H1 (cell line): ENCODE results near the gene MLC1. TPM values are rescaled to one million over a fixed set of nuclear protein-coding genes. Genes with fewer than 3 reads are reported as not detected.

Experiments
- CTCF ChIA-PET: fragments of 300-600 bp; sonication (Branson Sonifier 250); formaldehyde crosslinking; loops from one replicate; lab custom pipeline; 2021; ENCODE audit not compliant: partially characterized antibody; lab: Charles Lee
- POLR2A ChIA-PET: fragments of 300-600 bp; sonication (Branson Sonifier 250); formaldehyde crosslinking; loops from one replicate; lab custom pipeline; 2021; ENCODE audit warnings: inconsistent platforms; ENCODE audit not compliant: partially characterized antibody; lab: Charles Lee
- DNase-seq, 2 experiments: peaks; one replicate each; pipeline versions ENCODE4 v3.0.0 to v3.0.0-alpha.2; 2010 to 2022; ENCODE audit warnings: low spot score in 2 of 2, low read depth in 1 of 2, mixed read lengths in 1 of 2
- FAIRE-seq: peaks from 2 replicates; lab custom pipeline; 2011; peaks lifted over from hg19 to GRCh38; lab: Jason Lieb, UNC
- H2AFZ ChIP-seq: 2 replicates; pipeline ENCODE4 v1.8.1; 2012; ENCODE audit warnings: low read length, inconsistent platforms
- H2AK5ac ChIP-seq: 2 replicates; pipeline ENCODE4 v1.6.1; 2013; ENCODE audit warnings: low read depth, low read length
- H2BK120ac ChIP-seq: replicated peaks from 2 replicates; pipeline ENCODE3; 2013; ENCODE audit warnings: low read depth, low read length, inconsistent platforms
- H2BK12ac ChIP-seq: 2 replicates; pipeline ENCODE4 v1.6.1; 2013; ENCODE audit warnings: low read depth, low read length
- H2BK15ac ChIP-seq: 2 replicates; pipeline ENCODE4 v1.6.1; 2013; ENCODE audit warnings: low read length
- H2BK20ac ChIP-seq: 2 replicates; pipeline ENCODE4 v1.6.1; 2013; ENCODE audit warnings: low read length
- H2BK5ac ChIP-seq: 2 replicates; pipeline ENCODE4 v1.6.1; 2013; ENCODE audit warnings: low read depth, low read length
- H3K14ac ChIP-seq: 2 replicates; pipeline ENCODE4 v1.6.1; 2013; ENCODE audit warnings: inconsistent platforms; ENCODE audit not compliant: insufficient read length
- H3K18ac ChIP-seq: 2 replicates; pipeline ENCODE4 v1.6.1; 2013; ENCODE audit warnings: low read length; ENCODE audit errors: extremely low read depth
- H3K23ac ChIP-seq: 2 replicates; pipeline ENCODE4 v1.6.1; 2013; ENCODE audit warnings: inconsistent platforms; ENCODE audit not compliant: insufficient read length
- H3K23me2 ChIP-seq: 2 replicates; pipeline ENCODE4 v1.6.1; 2013; ENCODE audit warnings: low read depth, low read length
- H3K27ac ChIP-seq: 2 replicates; pipeline ENCODE4 v1.6.1; 2011; ENCODE audit warnings: low read depth, low read length, inconsistent platforms
- H3K27me3 ChIP-seq, 4 experiments: replicated peaks in 1 of 4; 1 replicate in 1 of 4; 2 replicates in 3 of 4; pipeline versions ENCODE4 v1.6.1 to v1.8.1; 2011 to 2013; ENCODE audit warnings: low read length in 3 of 4, mild to moderate bottlenecking in 3 of 4, inconsistent platforms in 2 of 4, mixed read lengths in 2 of 4, moderate library complexity in 1 of 4; ENCODE audit not compliant: control insufficient read depth in 3 of 4, insufficient read depth in 3 of 4; ENCODE audit errors: extremely low read depth in 1 of 4
- H3K36me3 ChIP-seq, 4 experiments: 2 replicates each; pipeline versions ENCODE4 v1.6.1 to v1.8.1; 2011 to 2013; ENCODE audit warnings: mild to moderate bottlenecking in 4 of 4, low read length in 3 of 4, moderate library complexity in 2 of 4, control low read depth in 1 of 4, inconsistent platforms in 1 of 4; ENCODE audit not compliant: insufficient read depth in 4 of 4, control insufficient read depth in 2 of 4
- H3K4ac ChIP-seq: replicated peaks from 2 replicates; pipeline ENCODE3; 2013; ENCODE audit warnings: low read length, low read depth, mixed read lengths, inconsistent platforms; ENCODE audit not compliant: insufficient read length
- H3K4me1 ChIP-seq, 4 experiments: replicated peaks in 1 of 4; 1 replicate in 1 of 4; 2 replicates in 3 of 4; pipeline versions ENCODE4 v1.6.1 to v1.8.1; 2011 to 2013; ENCODE audit warnings: low read length in 3 of 4, inconsistent platforms in 2 of 4, mixed read lengths in 1 of 4; ENCODE audit not compliant: insufficient read depth in 4 of 4, control insufficient read depth in 3 of 4
- H3K4me2 ChIP-seq, 2 experiments: 2 replicates each; pipeline versions ENCODE4 v1.6.1 to v1.8.1; 2011 to 2013; ENCODE audit warnings: low read depth in 2 of 2, low read length in 2 of 2, control low read depth in 1 of 2, inconsistent platforms in 1 of 2, mild to moderate bottlenecking in 1 of 2; ENCODE audit not compliant: insufficient read depth in 1 of 2
- H3K4me3 ChIP-seq, 4 experiments: fragments of 200-600, 300-600 bp in 1 of 4; sonication (generic), shearing (Covaris generic), sonication (Bioruptor Twin) in 1 of 4; 2 replicates each; pipeline versions ENCODE4 v1.5.1 to v1.8.1; 2011 to 2016; ENCODE audit warnings: low read length in 4 of 4, low read depth in 3 of 4, control low read depth in 2 of 4, inconsistent platforms in 2 of 4, mild to moderate bottlenecking in 2 of 4, mixed read lengths in 1 of 4, moderate library complexity in 1 of 4; ENCODE audit not compliant: insufficient read depth in 2 of 4; ENCODE audit errors: extremely low read depth in 1 of 4
- H3K56ac ChIP-seq: replicated peaks from 2 replicates; pipeline ENCODE3; 2013; ENCODE audit warnings: low read depth, mild to moderate bottlenecking, mixed read lengths, low read length, inconsistent platforms; ENCODE audit not compliant: insufficient read length
- H3K79me1 ChIP-seq: 2 replicates; pipeline ENCODE4 v1.6.1; 2013; ENCODE audit warnings: low read depth, low read length, control low read depth
- H3K79me2 ChIP-seq, 2 experiments: 2 replicates each; pipeline versions ENCODE4 v1.6.1 to v1.8.1; 2012 to 2013; ENCODE audit warnings: low read length in 2 of 2, mild to moderate bottlenecking in 2 of 2, inconsistent platforms in 1 of 2; ENCODE audit not compliant: insufficient read depth in 2 of 2, control insufficient read depth in 1 of 2
- H3K9ac ChIP-seq, 4 experiments: replicated peaks in 1 of 4; 1 replicate in 1 of 4; 2 replicates in 3 of 4; pipeline versions ENCODE4 v1.6.1 to v1.8.1; 2011 to 2013; ENCODE audit warnings: low read depth in 3 of 4, low read length in 3 of 4, control low read depth in 2 of 4, mild to moderate bottlenecking in 2 of 4, moderate library complexity in 2 of 4, inconsistent platforms in 1 of 4; ENCODE audit errors: extremely low read depth in 1 of 4
- H3K9me3 ChIP-seq, 2 experiments: 2 replicates each; pipeline versions ENCODE4 v1.6.1 to v1.8.1; 2012 to 2013; ENCODE audit warnings: mild to moderate bottlenecking in 2 of 2, moderate library complexity in 2 of 2, control low read depth in 1 of 2, inconsistent platforms in 1 of 2, low read depth in 1 of 2, low read length in 1 of 2, mixed read lengths in 1 of 2; ENCODE audit not compliant: insufficient read depth in 2 of 2
- H4K20me1 ChIP-seq, 2 experiments: replicated peaks in 1 of 2; 2 replicates each; pipeline versions ENCODE3 to v1.8.1; 2011 to 2013; ENCODE audit warnings: inconsistent platforms in 2 of 2, low read length in 2 of 2, mild to moderate bottlenecking in 1 of 2; ENCODE audit not compliant: insufficient read depth in 2 of 2, control insufficient read depth in 1 of 2
- H4K5ac ChIP-seq: 2 replicates; pipeline ENCODE4 v1.6.1; 2013; ENCODE audit warnings: low read length, low read depth, mixed read lengths, inconsistent platforms; ENCODE audit not compliant: insufficient read length
- H4K8ac ChIP-seq: 2 replicates; pipeline ENCODE4 v1.8.0; 2013; ENCODE audit warnings: mild to moderate bottlenecking, moderate library complexity, low read length, inconsistent platforms; ENCODE audit not compliant: insufficient read depth; ENCODE audit errors: extremely low read depth
- H4K91ac ChIP-seq: replicated peaks from 2 replicates; pipeline ENCODE3; 2013; ENCODE audit warnings: low read length, mixed read lengths, inconsistent platforms; ENCODE audit not compliant: insufficient read length
- ATF3 ChIP-seq: IDR thresholded peaks from 2 replicates; pipeline ENCODE4 v1.6.1; 2011; ENCODE audit warnings: low read depth, mild to moderate bottlenecking, low read length; ENCODE audit not compliant: insufficient read depth
- GABPA ChIP-seq: IDR thresholded peaks from 2 replicates; pipeline ENCODE4 v1.6.1; 2011; ENCODE audit warnings: mild to moderate bottlenecking, low read length, moderate library complexity, borderline replicate concordance; ENCODE audit not compliant: insufficient read depth
- TCF12 ChIP-seq: IDR thresholded peaks from 2 replicates; pipeline ENCODE4 v1.6.1; 2011; ENCODE audit warnings: low read depth, mild to moderate bottlenecking, low read length
- USF2 ChIP-seq: IDR thresholded peaks from 2 replicates; pipeline ENCODE4 v1.6.1; 2011; ENCODE audit warnings: low read length, improper control_type of control experiment
- WGBS, 2 experiments: shearing (Covaris generic) in 1 of 2; methylation state at CpG; one replicate each; pipeline versions ENCODE4 v1.1.6 to v1.1.7; 2013 to 2015; ENCODE audit warnings: low lambda C conversion rate in 2 of 2, mixed read lengths in 2 of 2, inconsistent platforms in 1 of 2, low coverage in 1 of 2, missing lambda C conversion rate in 1 of 2; ENCODE audit not compliant: insufficient replicate concordance in 2 of 2, insufficient coverage in 1 of 2, insufficient read length in 1 of 2; ENCODE audit errors: extremely low coverage in 1 of 2, missing lambda C conversion rate in 1 of 2; 5-methylcytosine and 5-hydroxymethylcytosine counted together
- polyA plus RNA-seq, 7 experiments: library from polyadenylated mRNA; depleted of rRNA in 3 of 7; stranded (reverse) in 5 of 7; unstranded in 2 of 7; fragments of >200 nt in 5 of 7; fragments of 200-250 nt in 2 of 7; gene quantifications; 1 replicate in 5 of 7; 2 replicates in 1 of 7; 4 replicates in 1 of 7; pipeline versions ENCODE4 v1.2.1 to v1.2.3, GENCODE V29; 2011 to 2013; ENCODE audit warnings: missing spikeins in 2 of 7, mixed read lengths in 2 of 7
- total RNA-seq: library from RNA; stranded (reverse); fragmentation: NEBNext Ultra II Directional; extraction: Animal tissue kit (Norgen Biotek cat#: 25700); gene quantifications from 2 replicates; pipeline ENCODE4 v1.2.1, GENCODE V29; 2021

The MLC1 gene
- total and polyA plus RNA-seq, 2 of the 8 experiments (the other 6 are each of a cell fraction or from before 2014, with no cell fraction given), result 0.20 TPM; not detected in 1

- no peaks in the 10 kb centered on the region for H4K20me1 ChIP-seq
- CTCF ChIA-PET, result interaction anchor here (0.5 to 1.5 kb wide), 7 partner anchors 8 to 221 kb away, joined by 3 to 7 read pairs (median 4); no protein-coding TSS in a partner anchor
- H3K27me3 ChIP-seq, result no peaks in the 10 kb centered on the region
- DNase-seq (no peak), FAIRE-seq (no peak)
- no peak overlapping the region for H4K91ac ChIP-seq
- no peak overlapping the region for H2AFZ ChIP-seq
- H3K36me3 ChIP-seq, result no peaks in the 10 kb centered on the region
- H3K4me3 ChIP-seq, result no peak overlapping the region
- no peak overlapping the region for H3K14ac ChIP-seq
- H3K4me2 ChIP-seq, result no peak overlapping the region
- H2BK12ac ChIP-seq, result peak overlapping the region; percentile 17; the same call in 1 of the 2 replicates
- H4K5ac ChIP-seq, result no peak overlapping the region
- no peak overlapping the region for H3K18ac ChIP-seq
- H3K56ac ChIP-seq, result no peak overlapping the region
- H2BK5ac ChIP-seq, result no peak overlapping the region
- no peak overlapping the region for H3K27ac ChIP-seq
- H3K4ac ChIP-seq, result no peak overlapping the region
- H3K4me1 ChIP-seq, result no peaks in the 10 kb centered on the region; a peak in 1 of 7 replicates
- H3K23ac ChIP-seq, result no peak overlapping the region
- no peaks in the 10 kb centered on the region for H3K79me1 ChIP-seq
- H3K9me3 ChIP-seq, result no peaks in the 10 kb centered on the region
- H2BK20ac ChIP-seq, result no peak overlapping the region
- POLR2A ChIA-PET, result interaction anchor here (1.5 kb wide), 1 partner anchor 8 kb away, joined by 4 read pairs; no protein-coding TSS in a partner anchor
- H3K79me2 ChIP-seq, result no peaks in the 10 kb centered on the region
- H3K23me2 ChIP-seq, result no peaks in the 10 kb centered on the region
- WGBS, 2 experiments, result 89% methylated on average over 22 of the region's 28 CpGs; no CpG with 5 or more reads in 1 of the 2 experiments
- no peak overlapping the region for H3K9ac ChIP-seq
- no peak overlapping the region for H2BK15ac ChIP-seq
- no peak overlapping the region for H4K8ac ChIP-seq
- no peak overlapping the region for H2BK120ac ChIP-seq
- H2AK5ac ChIP-seq, result no peak overlapping the region
- TF ChIP-seq TCF12, result no peak
- TF ChIP-seq GABPA, result no peak
- no peak for TF ChIP-seq ATF3
- no peak for TF ChIP-seq USF2
These were observed 12.3 kb downstream of the MLC1 start for GRCh38 chr22:50072714-50073538.
